Fibroblast of skin of scalp (primary cell): ENCODE data around the gene CIRBP.
"Not testable (repeated sequence)": the region's sequence is repeated elsewhere in the genome, so short reads cannot be mapped to it uniquely, and the experiment has no call there.

Source experiments
- DNase-seq: peaks from one replicate; pipeline ENCODE4 v3.0.0-alpha.2; 2013

CIRBP gene

DNA sequence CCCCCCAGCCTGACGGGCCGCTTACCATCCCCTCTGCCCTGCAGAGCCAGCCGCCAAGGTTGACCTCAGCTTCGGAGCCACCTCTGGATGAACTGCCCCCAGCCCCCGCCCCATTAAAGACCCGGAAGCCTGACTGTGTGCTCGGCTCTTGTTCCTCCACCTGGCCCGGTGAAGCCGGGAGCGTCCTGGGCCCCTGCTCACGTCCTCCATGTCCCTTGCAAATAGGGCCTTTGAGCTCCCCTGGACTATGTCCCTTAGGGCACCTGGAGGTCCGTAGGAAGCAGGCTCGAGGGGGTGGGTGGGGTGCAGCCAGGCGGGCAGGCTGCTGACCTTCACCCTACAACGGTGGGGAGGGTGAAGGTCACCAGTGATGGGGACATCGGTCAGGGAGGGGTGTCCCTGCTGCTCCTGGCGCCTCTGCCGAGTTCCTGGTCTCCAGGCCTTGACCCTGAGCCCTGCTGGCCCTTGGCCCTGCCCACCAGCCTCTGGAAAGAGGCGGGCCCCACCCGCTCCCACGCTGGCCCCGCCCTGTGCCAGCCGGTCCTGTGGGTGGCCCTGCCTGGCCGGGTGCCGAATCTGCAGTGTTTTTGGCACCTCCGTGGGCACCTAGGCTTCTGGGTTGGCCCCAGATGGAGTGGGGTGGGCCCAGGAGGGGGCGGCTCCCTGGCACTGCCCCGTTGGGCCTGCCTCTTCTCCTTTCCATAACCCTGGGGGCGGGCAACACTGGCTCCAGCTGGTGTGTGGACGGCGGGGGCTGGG is 24.3 kb upstream of the CIRBP start:
- DNase-seq, result no peak

DNA sequence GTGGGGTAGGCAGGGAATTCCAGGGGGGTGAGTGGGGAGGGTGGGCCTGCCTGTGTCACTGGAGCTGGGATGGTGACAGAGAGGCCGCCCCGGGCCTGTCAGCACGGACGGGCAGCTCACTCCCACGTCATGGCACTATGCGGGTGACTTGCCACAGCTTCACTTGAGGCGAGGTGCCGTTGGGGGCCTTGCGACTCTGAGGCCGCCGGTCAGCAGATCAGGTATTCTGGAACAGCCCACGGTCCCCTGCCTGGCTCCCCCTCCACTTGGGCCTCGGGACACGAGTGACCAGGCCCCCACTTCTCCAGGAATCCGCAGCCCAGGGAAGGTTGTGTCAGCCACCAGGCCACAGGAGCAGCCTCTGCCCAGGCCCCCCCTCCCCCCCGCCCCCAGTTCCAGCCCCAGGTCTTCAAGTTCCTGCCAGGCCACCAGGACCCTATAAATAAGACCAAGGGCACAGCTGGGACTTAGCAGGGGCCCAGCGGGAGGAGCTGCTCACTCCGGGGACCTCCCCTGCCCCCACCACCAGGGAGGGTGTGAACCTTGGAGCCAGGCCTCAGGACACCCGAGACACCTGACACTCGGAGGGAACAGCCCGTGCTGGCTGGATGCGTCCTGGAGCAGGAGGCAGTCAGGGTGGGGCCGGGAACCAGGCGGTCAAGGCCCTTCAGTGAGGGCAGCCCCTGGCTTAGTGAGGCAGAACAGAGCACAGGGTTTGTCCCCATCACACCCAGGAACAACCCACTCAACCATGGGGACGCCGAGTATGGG is 23.5 kb upstream of the CIRBP start:
- no peak for DNase-seq

DNA sequence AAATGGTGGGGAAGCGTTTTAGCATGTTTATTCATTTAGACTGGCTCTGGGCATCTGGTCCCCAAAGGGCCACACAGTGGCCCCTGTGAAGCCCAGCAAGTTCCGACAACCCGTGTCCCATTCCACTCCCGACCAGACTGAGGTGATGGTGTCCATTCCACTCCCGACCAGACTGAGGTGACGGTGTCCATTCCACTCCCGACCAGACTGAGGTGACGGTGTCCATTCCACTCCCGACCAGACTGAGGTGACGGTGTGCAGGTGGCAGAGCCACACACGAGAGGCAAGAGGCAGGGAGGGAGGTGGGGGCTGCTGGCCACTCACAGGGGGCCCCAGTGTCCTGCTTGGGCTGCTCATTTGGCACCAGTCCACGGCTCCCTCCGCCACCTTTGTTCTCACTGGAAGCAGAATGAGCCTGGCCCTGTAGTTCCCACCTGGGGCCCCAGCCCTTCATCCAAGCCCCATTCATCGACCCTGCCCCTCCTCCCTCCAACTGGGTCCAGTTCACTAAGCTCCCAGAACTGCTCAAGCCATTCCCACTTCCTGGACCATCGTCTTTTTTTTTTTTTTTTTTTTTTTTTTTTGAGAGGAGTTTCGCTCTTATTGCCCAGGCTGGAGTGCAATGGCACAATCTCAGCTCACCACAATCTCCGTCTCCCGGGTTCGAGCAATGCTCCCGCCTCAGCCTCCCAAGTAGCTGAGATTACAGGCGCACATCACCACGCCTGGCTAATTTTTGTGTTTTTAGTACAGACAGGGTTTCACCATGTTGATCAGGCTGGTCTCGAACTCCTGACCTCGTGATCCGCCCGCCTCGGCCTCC is 22.7 kb upstream of the CIRBP start:
- DNase-seq, result not testable (repeated sequence)

DNA sequence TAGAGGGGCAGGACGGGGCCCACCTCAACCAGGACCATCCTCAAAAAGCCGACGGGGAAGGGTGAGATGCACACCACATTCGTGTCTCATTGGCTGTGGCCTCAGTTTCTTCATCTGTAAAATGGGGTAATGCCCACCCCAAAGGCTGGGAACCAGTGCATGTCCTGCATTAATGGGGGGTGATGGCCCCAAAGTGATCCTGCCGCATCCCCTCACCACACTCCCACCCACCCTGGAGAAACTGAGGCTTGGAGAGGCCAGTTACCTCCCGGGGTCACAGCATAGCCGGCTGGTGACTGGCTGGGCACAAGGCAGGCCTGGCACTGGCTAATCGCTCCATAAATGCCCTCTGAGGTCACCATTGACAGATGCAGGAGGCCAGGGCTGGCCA is 21.4 kb upstream of the CIRBP start:
- no peak for DNase-seq

DNA sequence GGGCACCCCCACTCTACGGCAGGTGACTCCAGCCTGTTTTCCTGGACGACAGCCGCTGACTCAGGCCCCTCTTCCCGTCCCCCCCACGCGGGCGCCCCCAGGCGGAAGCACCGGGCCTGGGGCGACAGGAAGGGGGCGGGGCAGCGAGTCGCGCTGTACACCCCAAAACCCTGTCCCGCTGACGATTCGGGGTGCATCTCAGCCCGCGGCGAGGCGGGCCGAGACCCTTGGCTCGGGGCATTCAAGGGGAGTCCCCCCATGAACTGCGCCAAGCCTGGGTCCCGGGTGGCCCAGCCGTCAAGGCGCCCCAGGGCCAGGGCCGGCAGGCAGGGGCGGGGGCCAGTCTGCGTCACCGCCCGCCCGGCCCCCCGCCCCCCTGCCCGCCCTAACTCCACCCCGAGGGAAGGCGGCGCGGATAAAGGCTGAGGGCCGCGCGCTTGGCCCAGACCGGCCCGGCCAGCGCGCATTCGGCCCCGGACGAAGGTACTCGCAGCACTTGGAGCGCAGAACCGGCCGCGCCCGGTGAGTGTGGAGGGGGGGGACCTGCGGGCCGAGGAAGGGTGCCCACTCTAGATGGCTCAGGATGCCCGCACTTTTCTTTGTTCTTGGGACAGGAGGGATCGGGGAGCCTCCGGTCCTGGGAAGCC is 20.9 kb upstream of the CIRBP start, which contains the start of gene MIDN:
Gene MIDN, plus strand, starts transcription at position 445 of the 647 bp plus-strand sequence. CDS start 1,714 bp downstream, outside the sequence.
- peak; percentile 67 for DNase-seq

DNA sequence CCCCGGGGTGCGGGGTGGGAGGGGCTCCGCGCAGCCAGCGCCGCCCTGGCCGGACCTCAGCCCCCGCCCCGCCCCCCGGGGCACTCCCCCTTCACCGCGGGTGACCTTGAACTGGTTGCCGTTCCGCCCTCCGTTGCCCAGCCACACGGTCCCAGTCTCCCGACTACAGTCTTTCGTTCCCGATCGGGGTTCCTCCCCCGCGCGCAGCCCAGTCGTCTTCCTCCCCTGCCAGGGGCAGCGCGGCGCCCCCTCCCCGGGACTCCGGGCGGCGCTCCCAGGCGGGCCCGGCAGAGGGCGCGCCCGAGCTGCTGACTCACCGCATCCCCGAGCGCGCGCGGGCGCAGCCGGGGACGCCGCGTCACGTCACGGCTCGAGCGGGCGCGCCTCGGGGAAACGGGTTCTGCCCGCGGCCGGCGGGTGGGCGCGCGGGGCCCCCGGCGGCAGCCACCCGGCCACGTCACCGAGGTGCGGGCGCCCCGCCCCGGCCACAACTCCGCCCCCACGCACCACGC is 20.3 kb upstream of the CIRBP start:
- DNase-seq, result peak; percentile 90

DNA sequence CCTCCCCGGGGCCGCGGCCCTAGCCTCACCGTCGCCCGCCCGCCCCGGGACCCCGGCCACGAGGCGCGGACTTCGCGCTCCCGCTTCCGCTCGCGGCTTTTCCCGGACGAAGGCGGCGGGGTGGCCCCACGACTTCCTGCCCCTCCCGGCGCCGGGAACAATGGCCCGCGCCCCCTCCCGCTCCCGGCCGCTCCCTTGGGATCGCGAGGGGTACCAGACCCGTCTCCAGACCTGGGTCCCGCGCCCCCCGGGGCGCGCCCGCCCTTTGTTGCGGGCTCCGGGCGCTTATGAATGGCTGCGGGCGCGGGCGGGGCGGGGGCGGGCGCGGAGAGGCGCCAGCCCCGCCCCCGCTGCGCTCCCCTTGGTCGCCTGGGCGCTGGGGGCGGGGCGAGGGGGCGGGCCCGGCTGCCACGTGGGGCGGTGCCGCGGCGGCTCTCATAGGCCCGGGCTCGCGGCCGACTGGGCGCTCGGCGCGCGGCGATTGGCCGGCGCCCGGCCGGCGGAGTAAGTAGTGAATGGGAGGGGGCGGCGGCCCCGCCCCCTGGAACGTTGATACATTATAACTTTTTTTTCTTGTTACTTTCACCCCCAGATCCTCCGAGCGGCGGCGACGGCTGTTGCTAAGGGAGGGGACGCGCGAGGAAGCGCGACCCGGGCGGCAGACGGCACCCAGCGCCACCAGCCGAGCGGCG is 19.7 kb upstream of the CIRBP start:
- peak; percentile 98 for DNase-seq

DNA sequence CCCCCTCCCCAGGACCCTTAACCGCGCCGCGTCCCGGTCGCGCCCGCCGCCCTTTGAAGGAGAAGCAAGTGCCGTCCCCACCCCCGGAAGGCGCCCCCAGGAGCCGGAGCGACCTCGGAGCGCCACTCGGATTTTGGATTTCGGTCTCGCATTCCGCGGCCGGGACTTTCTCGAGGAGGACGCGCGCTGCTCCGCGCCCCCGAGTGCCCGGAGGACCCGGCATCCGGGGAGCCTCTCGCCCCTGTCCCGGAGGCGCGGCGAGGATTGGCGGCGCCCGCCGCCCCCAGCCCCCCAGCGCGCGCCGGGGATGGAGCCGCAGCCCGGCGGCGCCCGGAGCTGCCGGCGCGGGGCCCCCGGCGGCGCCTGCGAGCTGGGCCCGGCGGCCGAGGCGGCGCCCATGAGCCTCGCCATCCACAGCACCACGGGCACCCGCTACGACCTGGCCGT is 19.1 kb upstream of the CIRBP start:
- no peak for DNase-seq

DNA sequence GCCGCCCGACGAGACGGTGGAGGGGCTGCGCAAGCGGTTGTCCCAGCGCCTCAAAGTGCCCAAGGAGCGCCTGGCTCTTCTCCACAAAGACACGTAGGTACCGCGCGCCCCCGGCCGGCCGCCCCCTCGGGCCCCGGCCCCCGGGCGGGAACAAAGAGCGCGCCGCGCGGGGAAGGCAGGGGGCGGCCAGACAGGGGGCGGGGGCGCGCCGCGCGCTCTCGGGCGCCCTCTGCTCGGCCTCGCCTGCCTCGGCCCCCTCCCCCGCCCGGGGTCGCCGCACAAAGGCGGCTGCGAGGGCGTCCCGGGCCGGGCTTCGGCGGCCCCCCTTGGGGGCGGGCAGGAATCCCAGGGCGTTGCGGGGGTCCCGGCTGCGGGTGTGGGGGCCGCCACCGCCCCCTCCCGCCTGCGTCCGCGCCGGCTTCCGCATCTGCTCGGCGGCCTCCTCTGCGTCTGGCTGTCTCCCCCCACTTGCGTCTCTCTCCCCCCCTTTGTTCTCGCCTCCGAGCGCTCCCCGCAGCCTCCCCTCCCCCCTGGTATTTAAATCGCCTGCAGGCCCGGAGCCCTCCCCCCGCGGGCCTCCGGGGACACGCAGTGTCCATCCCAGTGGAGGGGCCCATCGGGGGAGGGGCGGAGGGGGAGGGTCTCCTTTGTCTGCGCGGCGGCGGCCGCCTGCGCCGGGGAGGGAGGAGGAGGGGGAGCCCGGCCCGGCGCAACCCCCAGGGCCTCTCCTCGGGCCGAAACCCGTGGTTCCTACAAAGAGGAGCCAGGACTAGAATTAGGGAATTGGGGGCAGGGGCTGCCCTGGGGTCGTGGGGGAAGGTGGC is 18.5 kb upstream of the CIRBP start:
- peak; percentile 82 for DNase-seq

DNA sequence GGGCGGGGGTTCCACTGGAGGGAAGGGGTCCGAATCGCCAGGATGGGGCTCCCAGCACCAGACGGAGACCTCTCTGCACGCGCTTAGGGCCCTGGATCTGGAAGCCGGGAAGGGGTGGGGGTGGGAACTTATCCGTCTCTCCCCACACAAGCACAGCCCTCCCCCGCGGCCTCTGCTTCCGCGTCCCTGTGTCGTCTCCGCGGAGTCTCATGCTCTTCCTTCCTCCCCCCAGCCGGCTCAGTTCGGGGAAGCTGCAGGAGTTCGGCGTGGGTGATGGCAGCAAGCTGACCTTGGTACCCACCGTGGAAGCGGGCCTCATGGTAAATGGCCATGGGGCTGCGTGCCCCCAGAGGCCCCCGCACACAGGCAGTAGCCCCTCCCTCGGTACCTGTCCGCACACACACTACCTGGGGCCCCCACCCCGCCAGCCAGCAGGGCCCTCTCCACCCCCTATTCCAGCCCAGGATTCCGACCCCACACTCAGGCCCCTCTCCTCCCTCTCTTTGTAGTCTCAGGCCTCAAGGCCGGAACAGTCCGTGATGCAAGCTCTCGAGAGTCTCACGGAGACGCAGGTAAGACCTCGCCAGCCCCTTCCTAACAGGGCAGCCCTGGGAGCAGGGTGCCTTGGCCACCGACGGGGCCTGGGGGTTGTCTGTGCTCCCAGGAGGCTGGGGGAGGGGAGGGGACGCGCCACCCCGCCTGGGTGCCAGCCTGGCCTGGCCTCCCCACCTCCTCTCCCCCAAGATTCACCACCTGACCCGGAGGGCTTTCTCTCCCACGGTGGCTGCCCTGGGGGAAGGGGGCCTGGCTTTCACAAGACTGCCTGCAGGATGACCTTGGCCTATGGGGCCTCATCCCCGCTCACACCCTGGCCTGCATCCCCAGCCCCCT is 17.6 kb upstream of the CIRBP start:
- DNase-seq, result peak; percentile 80

DNA sequence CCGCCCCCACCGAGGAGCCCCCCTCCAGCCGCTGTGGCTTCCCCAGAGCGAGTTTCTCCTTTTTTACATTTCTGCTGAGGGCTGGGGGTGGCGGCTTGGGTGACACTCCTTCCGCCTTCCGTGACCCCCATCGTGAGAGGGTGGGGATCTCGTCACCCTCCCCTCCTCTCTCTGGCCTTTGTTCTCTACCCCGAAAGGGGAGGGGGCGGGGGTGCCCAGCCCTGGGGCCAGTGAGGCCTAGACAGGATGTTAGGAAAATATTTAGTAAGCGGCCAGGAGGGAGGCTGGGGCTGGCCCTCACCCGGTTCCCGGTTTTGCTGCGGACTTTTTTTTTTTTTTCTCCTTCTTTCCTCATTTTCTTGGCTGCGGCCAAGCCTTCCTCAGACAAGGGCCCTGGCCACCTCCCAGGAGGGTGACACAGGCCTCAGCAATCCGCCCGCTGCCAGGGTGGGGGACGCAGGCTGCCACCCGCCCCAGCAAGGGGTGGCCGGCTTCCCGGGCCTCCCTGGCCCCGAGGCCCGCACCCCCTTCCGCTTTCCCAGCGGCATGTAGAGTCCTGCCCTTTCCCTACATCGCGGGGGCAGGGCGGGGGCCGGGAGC is 16.8 kb upstream of the CIRBP start:
- peak; percentile 98 for DNase-seq

DNA sequence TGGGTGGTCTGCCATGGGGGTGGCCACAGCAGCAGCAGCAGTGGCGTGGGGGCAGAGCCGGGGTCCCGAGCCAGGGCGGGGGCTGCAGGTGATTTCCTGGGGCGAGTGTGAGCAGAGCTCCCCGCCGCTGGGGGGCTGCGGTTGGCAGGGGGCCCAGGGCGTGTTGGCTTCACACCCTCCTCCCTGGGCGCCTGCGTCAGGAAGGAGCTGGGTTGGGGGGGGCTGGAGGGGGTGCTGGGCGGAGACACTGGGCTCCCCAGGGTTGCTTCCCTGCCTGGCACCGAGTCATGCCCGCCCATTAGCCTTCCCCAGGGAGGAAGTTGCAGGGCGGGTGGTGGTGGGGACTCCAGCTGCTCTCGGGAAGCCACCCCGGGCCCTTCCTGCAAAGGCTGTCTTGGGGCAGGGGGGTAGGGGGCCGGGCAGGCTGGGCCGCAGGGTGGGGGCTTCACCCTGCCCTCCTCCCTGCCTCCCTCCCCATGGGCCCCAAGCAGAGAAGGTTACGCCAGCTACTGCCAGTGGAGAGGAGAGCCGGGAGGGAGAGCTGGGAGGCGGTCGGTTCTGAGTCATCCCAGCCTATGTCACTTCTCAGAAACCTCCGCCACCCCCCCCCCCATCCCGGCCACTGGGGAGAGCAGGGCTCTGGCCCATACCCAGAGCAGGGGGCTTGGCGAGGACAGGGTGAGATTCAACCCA is 16.2 kb upstream of the CIRBP start:
- peak; percentile 99 for DNase-seq

DNA sequence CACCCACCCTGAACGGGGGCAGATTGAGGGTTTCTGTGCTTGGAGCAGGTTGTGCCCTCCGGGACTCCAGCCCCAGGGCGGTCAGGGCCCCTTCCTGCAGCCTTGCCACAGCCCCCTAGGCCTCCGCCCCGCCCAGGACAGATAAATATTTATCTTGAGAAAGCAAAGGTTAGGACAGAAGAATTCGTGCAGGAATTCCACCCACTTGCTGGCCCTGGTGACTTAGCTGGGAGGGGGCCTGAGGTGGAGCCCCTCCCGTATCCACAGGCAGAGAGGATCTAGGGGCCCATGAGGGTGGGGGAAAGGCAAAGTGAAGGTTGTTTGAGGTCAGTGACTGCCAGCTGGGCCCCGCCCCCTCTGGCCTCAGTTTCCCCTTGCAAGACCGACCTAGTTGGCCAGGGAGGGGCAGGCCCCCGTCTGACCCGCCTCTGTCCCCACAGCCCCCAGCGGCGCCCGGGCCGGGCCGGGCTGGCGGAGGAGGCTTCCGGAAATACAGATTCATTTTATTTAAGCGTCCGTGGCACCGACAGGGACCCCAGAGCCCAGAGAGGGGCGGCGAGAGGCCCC is 15.5 kb upstream of the CIRBP start:
- DNase-seq, result no peak

DNA sequence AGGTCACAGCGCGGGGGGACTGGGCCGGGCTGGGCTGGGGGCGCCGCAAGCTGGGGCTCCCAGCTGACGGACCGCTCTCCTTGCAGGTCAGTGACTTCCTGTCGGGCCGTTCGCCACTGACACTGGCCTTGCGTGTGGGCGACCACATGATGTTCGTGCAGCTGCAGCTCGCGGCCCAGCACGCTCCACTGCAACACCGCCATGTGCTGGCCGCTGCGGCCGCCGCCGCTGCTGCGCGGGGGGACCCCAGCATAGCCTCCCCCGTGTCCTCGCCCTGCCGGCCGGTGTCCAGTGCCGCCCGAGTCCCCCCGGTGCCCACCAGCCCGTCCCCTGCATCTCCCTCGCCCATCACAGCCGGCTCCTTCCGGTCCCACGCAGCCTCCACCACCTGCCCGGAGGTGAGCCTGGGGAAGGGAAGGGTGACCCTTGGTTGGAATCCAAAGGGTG is 15.0 kb upstream of the CIRBP start:
- no peak for DNase-seq

DNA sequence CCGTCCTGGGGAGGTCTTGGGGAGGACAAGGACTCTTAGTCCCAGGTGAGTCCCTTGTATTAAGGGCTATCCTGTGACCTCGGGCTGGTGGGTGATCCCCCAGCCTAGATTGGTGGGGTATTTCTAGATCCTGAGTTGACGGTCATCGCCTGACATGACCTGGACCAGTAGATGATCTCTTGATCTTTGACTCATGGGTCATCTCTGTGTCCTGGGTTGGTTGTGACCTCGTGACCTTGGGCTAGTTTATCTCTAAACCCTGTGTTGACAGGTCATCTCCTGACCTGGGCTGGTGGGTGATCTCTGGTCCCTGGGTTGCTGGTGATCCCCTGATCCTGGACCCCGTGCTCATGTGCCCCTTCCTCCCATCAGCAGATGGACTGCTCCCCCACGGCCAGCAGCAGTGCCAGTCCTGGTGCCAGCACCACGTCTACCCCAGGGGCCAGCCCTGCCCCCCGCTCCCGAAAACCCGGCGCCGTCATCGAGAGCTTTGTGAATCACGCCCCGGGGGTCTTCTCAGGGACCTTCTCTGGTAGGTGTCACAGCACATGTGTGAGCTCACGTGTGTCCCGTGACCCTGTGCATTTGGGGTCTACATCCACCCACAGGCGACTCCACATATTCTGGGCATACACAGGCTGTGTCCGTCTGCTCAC is 14.5 kb upstream of the CIRBP start:
- no peak for DNase-seq

DNA sequence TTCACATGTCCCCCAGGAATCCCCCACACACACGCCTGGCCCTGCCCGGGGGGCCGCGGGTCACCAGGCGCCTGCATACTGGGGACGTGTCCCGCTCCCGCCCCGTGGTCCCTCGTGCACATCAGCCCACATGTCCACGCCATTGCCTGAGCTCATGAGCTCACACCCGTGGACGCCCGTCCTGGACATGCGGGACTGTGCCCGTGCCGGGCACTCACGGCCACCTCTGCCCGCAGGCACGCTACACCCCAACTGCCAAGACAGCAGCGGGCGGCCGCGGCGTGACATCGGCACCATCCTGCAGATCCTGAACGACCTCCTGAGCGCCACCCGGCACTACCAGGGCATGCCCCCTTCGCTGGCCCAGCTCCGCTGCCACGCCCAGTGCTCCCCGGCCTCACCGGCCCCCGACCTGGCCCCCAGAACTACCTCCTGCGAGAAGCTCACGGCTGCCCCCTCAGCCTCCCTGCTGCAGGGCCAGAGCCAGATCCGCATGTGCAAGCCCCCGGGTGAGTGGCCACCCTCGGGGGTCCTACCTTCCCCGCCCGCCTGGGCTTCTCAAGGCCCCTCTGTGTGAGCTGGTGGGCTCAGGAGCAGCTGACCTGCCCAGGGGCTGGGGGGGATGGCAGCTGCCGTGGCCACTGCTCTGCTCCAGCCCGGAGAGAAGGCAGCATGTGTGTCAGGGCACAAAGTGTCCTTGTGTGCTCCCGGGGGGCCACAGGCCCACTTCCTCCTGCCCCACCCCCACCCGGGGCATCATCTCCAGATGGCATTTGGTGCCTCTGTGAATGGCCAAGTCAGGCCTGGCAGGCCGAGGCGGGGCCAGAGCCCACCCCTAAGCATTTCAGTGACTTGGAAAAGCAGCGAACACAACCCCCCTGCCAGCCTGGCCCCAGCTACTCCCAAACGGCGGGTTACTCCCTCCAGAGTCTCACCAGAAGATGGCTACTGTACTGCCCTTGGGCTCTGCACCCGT is 13.7 kb upstream of the CIRBP start:
- no peak for DNase-seq
